ENCODE measurements around the gene VAMP4. TPM values are rescaled to one million over a fixed set of nuclear protein-coding genes. Genes with fewer than 3 reads are reported as not detected.

VAMP4 gene
- polyA plus RNA-seq, 1 donor from 2014 or later: 28.0 TPM

DNA sequence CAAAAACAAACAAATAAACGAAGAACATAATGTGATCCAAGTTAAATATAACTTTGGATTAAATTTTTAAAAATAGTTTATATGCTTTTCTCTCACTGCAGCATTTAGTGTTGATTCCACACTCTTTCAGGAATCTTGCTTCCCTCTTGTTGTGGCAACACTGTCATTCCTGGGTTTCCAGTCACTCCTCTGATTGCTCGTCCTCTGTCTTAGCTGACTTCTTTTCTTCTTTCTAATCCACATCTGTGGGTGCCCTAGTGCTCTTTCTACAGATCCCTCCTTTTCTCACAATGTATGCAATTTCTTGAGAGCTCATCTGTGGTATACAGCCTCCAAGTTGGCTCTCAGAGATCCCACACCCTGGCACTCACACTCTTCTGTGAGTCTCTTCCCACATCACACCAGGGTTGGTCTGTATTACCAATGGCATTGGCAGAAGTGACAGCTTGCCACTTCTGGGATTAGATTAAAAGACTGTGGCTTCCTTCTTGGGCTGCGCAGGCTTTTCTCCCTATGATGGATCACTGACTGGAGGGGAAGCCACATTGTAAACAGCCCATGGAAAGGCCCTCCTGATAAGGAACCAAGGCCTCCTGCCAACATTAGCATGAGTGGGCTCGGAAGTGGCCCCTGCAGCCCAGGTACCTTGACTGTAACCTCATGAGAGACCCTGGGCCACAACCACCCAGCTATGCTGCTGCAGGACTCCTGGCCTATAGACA lies 77.8 kb downstream of the VAMP4 start:
- no peak for TF ChIP-seq SMC3 (conservative IDR thresholded peaks at IDR 0.05; ENCODE audit: poor library complexity)
- no peak for TF ChIP-seq REST (IDR thresholded peaks at IDR 0.05; ENCODE audit: borderline replicate concordance)
- TF ChIP-seq MXI1 (conservative IDR thresholded peaks at IDR 0.05; ENCODE audit: poor library complexity, severe bottlenecking): no peak
- H3K4me3 ChIP-seq (ENCODE audit: low read length): no peak overlapping the region
- H3K9ac ChIP-seq (ENCODE audit: low read length): no peak overlapping the region
- H3K27me3 ChIP-seq (ENCODE audit: insufficient read depth, low read depth, low read length): no peaks in the 10 kb centered on the region
- no peaks in the 10 kb centered on the region for H3K36me3 ChIP-seq (ENCODE audit: insufficient read depth, low read length)
- H3K79me2 ChIP-seq (replicated peaks; ENCODE audit: insufficient read depth, low read length): no peaks in the 10 kb centered on the region
- H3K4me2 ChIP-seq (ENCODE audit: low read length): no peak overlapping the region
- no peaks in the 10 kb centered on the region for H4K20me1 ChIP-seq (ENCODE audit: insufficient read depth)
- H2AFZ ChIP-seq (ENCODE audit: low read depth, low read length): no peak overlapping the region
- no peaks in the 10 kb centered on the region for H3F3A ChIP-seq (ENCODE audit: insufficient read depth, low read length, poor library complexity, severe bottlenecking)
- no peaks in the 10 kb centered on the region for H3K9me2 ChIP-seq (ENCODE audit: insufficient read depth, low read length)
- H3K27ac ChIP-seq (ENCODE audit: low read length): no peak overlapping the region
- H3K9me3 ChIP-seq (ENCODE audit: low read length): no peaks in the 10 kb centered on the region

DNA sequence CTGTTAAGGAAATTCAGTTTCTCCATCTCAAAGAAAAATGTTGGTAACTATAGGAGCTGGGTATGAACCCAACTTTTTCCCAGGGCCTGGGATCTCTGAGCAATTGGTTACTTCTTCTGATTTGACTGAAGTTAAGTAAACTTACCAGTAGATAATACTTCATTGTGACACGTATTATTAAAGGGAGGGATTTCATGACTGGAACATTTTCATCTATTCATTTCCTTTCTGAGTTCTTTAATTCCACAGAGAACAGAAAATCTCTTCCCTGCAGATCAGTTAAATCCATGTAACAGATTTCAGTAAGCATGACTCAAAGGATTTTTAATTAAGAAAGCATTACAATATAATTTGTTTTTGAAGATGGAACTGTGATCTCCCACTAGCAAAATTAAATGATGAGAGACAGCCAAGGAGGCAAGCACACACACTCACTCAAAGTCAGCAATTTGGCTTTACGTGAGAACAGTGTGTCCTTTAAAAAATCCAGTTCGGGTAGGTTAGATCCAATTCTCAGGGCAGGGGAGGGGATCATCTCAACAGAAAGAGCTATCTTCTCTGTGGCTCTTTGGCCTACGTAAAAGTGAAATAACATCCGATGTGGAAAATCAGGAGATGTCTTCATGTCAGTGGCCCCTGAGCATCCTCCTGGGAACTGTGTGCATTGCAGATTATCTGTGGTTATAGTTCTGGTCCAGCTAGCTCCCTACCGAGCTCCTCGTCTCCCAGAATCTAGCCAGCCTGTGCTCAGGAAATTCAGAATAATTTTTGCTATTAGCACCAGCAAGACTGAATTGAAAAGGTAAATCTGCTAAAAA lies 78.6 kb downstream of the VAMP4 start:
- no peak for TF ChIP-seq SMC3 (conservative IDR thresholded peaks at IDR 0.05; ENCODE audit: poor library complexity)
- no peak for TF ChIP-seq MXI1 (conservative IDR thresholded peaks at IDR 0.05; ENCODE audit: poor library complexity, severe bottlenecking)
- no peak for TF ChIP-seq REST (IDR thresholded peaks at IDR 0.05; ENCODE audit: borderline replicate concordance)
- TF ChIP-seq POLR2AphosphoS5 (IDR thresholded peaks at IDR 0.05): no peak
- TF ChIP-seq RAD21 (conservative IDR thresholded peaks at IDR 0.05): no peak
- no peak for TF ChIP-seq EZH2 (IDR thresholded peaks at IDR 0.05; ENCODE audit: borderline replicate concordance, insufficient read depth, low read length, poor library complexity, severe bottlenecking)
- TF ChIP-seq, protein P1, sequence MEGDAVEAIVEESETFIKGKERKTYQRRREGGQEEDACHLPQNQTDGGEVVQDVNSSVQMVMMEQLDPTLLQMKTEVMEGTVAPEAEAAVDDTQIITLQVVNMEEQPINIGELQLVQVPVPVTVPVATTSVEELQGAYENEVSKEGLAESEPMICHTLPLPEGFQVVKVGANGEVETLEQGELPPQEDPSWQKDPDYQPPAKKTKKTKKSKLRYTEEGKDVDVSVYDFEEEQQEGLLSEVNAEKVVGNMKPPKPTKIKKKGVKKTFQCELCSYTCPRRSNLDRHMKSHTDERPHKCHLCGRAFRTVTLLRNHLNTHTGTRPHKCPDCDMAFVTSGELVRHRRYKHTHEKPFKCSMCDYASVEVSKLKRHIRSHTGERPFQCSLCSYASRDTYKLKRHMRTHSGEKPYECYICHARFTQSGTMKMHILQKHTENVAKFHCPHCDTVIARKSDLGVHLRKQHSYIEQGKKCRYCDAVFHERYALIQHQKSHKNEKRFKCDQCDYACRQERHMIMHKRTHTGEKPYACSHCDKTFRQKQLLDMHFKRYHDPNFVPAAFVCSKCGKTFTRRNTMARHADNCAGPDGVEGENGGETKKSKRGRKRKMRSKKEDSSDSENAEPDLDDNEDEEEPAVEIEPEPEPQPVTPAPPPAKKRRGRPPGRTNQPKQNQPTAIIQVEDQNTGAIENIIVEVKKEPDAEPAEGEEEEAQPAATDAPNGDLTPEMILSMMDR (IDR thresholded peaks at IDR 0.05; ENCODE audit: poor library complexity, severe bottlenecking): no peak
- no peak for TF ChIP-seq EP300 (conservative IDR thresholded peaks at IDR 0.05; ENCODE audit: poor library complexity, severe bottlenecking)
- H3K4me2 ChIP-seq (ENCODE audit: low read length): no peak overlapping the region
- no peaks in the 10 kb centered on the region for H3F3A ChIP-seq (ENCODE audit: insufficient read depth, low read length, poor library complexity, severe bottlenecking)
- H3K27me3 ChIP-seq (ENCODE audit: insufficient read depth, low read depth, low read length): no peaks in the 10 kb centered on the region
- H3K9me3 ChIP-seq (ENCODE audit: low read length): no peaks in the 10 kb centered on the region
- H4K20me1 ChIP-seq (ENCODE audit: insufficient read depth): no peaks in the 10 kb centered on the region
- H2AFZ ChIP-seq (ENCODE audit: low read depth, low read length): no peak overlapping the region
- no peak overlapping the region for H3K9ac ChIP-seq (ENCODE audit: low read length)
- no peaks in the 10 kb centered on the region for H3K79me2 ChIP-seq (replicated peaks; ENCODE audit: insufficient read depth, low read length)
- no peak overlapping the region for H3K4me3 ChIP-seq (ENCODE audit: low read length)
- H3K27ac ChIP-seq (ENCODE audit: low read length): no peak overlapping the region
- no peaks in the 10 kb centered on the region for H3K9me2 ChIP-seq (ENCODE audit: insufficient read depth, low read length)
- H3K36me3 ChIP-seq (ENCODE audit: insufficient read depth, low read length): no peaks in the 10 kb centered on the region
